ENCODE measurements around the gene ABCC8. TPM values are rescaled to one million over a fixed set of nuclear protein-coding genes. Genes with fewer than 3 reads are reported as not detected.
A peak's percentile ranks its signal among the peaks of the same experiment; 100 is the strongest.

ABCC8 gene
- total and polyA plus RNA-seq, 5 experiments from 2014 or later: not detected

DNA sequence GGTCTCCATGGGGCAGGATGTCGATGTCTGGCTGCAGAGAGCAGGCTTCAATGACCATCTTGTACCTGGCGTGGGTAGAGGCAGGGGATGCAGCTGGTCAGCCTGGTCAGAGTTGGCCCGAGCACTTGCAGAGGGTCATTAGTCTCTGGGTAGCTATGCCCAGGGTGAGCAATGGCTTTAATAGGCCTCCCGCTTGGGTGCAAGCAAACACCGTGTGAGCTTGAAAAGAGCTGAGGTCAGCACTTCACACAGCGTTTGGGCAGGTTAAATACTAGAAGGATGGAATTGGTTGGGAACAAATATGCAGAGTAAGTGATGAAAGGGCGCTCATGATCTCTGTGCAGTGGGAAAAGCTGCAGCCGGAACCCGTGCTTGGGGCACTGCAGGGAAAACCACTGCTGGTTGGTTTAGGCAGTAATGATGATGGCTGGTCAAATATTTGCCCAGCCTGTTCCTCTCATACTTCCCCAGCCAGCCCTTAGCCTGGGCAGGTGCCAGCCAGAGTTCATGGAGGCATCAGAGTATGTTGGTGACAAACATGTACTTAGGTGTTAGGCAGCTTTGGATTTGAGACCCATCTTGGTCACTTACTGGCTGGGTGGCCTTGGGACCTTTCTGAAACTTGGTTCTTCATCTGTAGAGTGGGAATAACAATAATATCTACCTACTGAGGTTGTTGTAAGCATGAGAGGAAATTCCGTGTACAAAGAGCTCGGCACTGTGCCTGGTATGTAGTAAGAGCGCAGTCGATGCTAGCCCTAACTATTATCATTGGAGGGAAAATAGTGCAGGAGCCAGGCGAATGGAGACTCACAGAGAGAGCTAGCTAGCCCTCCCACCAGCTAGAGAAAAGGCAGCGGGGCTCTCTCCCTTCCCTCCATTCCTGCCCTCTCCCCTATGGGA lies 63.0 kb downstream of the ABCC8 start:
- Mint-ChIP-seq H3K27me3 (peaks cover 16 to 31% (median 25%) of the 10 kb centered on the region in 5 donors), H3K36me3 (no peaks in the 10 kb centered on the region), H3K27ac (no peak overlapping the region), H3K9me3 (no peaks in the 10 kb centered on the region), H3K4me1 (peaks cover 0 to 6% (median 5%) of the 10 kb centered on the region in 4 donors), H3K4me3 (no peak overlapping the region)
- ATAC-seq (no peak), DNase-seq (no peak)
- POLR2A ChIA-PET: no interaction called here

DNA sequence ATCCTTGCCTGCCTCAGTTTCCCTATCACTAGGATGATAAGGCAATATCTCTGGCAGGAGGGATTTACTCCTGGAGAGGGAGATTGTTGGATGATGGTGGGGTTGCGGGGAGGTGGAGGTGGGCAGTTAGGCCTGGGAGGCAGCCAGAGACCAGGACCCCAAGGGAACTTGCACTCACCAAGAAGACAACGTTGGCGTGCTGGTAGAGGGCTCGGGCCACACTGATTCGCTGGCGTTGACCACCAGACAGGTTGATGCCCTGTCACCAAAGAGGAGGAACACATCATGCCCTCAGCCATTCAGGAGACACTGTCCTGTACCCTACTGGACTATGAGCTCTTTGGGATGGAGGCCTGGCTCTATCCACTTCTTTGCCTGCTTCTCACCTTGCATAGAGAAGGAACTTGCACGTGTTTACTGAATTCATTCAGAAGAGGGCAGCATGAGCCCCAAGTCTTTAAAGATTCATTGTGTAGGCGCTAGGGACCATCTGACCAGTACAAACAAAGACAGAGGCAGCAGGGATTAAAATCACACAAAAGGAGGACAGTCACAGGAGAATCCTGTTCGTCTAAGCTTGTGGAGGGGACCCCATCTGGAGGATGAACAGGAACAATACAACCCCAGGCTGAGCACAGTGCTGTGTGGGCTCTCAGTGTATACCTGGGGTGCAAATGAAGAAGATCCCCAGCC lies 64.0 kb downstream of the ABCC8 start:
- Mint-ChIP-seq H3K27me3 (peaks cover 12 to 26% (median 22%) of the 10 kb centered on the region in 5 donors), H3K36me3 (no peaks in the 10 kb centered on the region), H3K9me3 (no peaks in the 10 kb centered on the region), H3K27ac (no peak overlapping the region), H3K4me3 (no peak overlapping the region), H3K4me1 (peaks cover 0 to 6% (median 5%) of the 10 kb centered on the region in 4 donors)
- no peak for ATAC-seq
- POLR2A ChIA-PET: no interaction called here
- DNase-seq: no peak

DNA sequence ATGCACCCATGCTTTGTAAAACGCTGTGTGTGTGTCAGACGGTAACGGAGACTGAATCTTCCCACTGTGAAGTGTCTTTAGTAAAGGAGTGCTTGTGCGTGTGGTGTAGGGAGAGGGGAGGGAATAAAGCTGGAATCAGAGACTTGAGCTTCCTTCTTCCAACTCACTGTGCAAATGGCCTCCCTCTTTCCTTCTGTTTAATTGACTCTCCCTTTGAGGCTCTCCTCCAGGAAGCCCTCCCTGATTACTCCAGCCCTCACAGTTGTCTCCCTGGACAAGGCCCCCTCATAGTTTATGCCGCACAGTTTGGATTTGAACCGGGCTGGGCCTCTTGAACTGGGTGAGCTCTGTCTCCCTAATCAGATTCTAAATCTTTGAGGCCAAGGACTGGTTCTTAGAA lies 65.2 kb downstream of the ABCC8 start:
- peak overlapping the region in 1 of 10 donors; percentile 72 for H3K27ac Mint-ChIP-seq
- no peaks in the 10 kb centered on the region for H3K9me3 Mint-ChIP-seq
- DNase-seq (no peak), ATAC-seq (no peak)
- H3K27me3 Mint-ChIP-seq: peaks cover 8 to 17% (median 15%) of the 10 kb centered on the region in 5 donors
- H3K4me1 Mint-ChIP-seq: peaks cover 0 to 6% (median 5%) of the 10 kb centered on the region in 4 donors
- POLR2A ChIA-PET: no interaction called here
- H3K4me3 Mint-ChIP-seq: no peak overlapping the region
- no peaks in the 10 kb centered on the region for H3K36me3 Mint-ChIP-seq

DNA sequence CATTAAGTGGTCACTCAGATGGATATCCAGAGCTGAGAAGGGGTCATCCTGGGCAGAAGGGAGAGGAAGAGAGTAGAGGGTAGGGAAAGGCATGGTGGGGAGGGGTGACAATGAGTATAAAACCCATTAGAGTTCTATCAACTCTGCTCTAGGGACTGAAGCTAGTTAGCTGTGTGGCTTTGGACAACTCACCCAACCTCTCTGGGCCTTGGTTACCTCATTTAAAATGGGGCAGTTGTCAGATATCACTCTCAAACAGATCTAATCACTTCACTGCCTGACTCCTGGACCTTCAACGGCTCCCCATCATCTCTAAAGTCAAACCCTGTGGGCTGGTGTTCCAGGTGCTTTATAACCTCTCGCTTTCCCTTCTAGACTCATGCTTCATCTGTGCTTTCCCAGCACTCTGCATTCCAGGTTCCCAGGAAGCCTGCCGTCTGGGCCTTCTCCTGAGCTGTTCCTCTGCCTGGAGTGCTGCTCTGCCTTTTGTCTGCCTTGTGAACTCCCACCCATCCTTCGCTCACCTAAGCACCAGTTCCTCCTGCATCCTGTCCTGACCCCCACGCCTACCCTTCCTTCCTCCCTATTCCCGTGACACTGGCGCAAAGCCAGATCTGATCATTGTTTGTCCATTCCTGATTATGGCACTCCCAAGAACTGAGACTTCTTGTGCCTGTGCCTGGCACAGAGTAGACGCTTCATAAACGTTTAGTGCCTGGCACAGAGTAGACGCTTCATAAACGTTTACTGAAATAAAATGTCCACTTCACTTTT lies 65.9 kb downstream of the ABCC8 start:
- peaks cover 0 to 6% (median 5%) of the 10 kb centered on the region in 4 donors for H3K4me1 Mint-ChIP-seq
- POLR2A ChIA-PET: no interaction called here
- no peak for DNase-seq
- no peak overlapping the region for H3K27ac Mint-ChIP-seq
- H3K9me3 Mint-ChIP-seq: no peaks in the 10 kb centered on the region
- ATAC-seq: no peak
- H3K4me3 Mint-ChIP-seq: no peak overlapping the region
- H3K36me3 Mint-ChIP-seq: no peaks in the 10 kb centered on the region
- H3K27me3 Mint-ChIP-seq: peaks cover 5 to 13% (median 11%) of the 10 kb centered on the region in 5 donors

DNA sequence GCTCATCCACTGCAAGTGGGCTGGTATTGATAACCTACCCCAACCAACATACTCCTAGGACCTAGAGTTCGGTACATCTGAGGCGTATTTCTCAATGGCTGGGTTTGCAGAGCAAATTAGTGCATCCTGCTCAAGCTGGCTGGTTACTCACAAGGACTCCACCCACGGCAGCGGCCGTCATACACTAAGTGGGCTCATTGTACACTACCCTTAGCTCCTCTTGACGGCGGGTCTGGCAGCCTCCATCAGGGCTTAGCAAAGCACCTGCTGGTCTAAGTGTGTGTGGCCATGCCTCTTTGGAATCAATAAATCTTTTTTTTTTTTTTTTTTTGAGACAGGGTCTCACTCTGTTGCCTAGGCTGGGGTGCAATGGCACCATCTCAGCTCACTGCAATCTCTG lies 68.0 kb downstream of the ABCC8 start:
- Mint-ChIP-seq H3K9me3 (no peaks in the 10 kb centered on the region), H3K4me3 (no peak overlapping the region), H3K27me3 (peaks cover 4 to 10% (median 7%) of the 10 kb centered on the region in 5 donors), H3K27ac (peak overlapping the region in 1 of 10 donors; percentile 20), H3K36me3 (no peaks in the 10 kb centered on the region), H3K4me1 (peaks cover 0 to 3% (median 0%) of the 10 kb centered on the region in 4 donors)
- POLR2A ChIA-PET: interaction anchor here (0.6 kb wide), 2 partner anchors 191 to 259 kb away, joined by 3 to 4 read pairs; no protein-coding TSS in a partner anchor
- ATAC-seq (no peak), DNase-seq (no peak)

DNA sequence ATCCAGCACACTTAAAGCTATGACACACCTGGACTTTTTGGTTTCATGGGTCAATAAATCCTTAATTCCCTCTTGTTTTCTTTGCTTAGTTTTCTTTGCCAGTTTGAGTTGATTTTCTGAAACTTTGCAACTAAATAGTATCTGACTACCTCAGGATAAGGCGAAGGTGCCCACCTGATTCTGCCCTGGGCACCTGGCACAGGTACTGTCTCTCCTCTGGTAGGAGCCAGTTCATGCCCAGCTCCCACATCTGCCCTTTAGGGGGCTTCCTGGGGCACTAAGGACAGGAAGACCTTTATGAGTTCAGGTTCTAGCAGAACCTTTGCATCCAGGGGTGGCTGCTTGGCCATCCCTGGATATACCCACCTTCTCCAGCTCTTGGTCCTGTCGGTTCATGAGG lies 68.6 kb downstream of the ABCC8 start:
- POLR2A ChIA-PET: interaction anchor here (0.6 kb wide), 1 partner anchor 258 kb away, joined by 4 read pairs; no protein-coding TSS in a partner anchor
- H3K36me3 Mint-ChIP-seq: no peaks in the 10 kb centered on the region
- no peak overlapping the region for H3K4me3 Mint-ChIP-seq
- no peaks in the 10 kb centered on the region for H3K9me3 Mint-ChIP-seq
- no peak for ATAC-seq
- no peak for DNase-seq
- H3K4me1 Mint-ChIP-seq: peaks cover 0 to 3% (median 0%) of the 10 kb centered on the region in 4 donors
- peaks cover 0 to 9% (median under 1%) of the 10 kb centered on the region in 5 donors for H3K27me3 Mint-ChIP-seq
- H3K27ac Mint-ChIP-seq: peak overlapping the region in 1 of 10 donors; percentile 4

DNA sequence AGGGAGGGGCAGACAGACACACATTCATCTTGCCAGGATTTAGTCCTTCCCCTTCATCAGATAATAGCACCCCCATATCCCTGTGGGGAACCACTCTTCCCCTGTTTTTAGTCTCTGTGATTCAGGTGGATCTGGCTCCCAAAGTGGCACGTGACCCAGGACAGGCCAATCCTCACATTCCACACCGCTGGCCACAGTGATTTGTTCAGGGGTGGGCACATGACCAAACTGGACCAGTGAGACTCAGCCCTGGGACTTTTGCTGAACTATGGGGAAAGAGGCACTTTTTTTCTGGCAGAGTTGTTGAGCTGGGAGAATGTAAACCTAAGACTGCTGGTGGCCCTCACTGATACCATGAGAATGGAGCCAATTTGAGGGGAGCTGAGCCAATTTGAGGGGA lies 69.1 kb downstream of the ABCC8 start:
- no peak for DNase-seq

DNA sequence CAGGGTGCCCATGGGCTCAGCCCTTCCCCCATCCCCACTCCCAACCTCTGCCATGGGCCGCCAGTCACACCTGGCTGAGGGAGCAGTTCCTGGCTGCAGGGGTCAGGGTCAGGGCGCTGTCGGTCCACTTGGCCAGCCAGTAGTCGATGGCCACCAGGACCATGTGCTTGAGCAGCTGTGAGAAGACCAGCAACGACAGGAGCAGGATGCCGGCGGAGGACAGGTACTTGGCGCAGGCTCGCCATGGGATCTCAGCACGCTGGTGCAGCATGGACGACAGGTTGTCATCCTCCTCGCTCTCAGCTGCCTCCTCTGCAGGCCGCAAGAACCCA lies 69.9 kb downstream of the ABCC8 start:
- POLR2A ChIA-PET: no interaction called here
- DNase-seq (no peak), ATAC-seq (no peak)
- Mint-ChIP-seq H3K9me3 (no peaks in the 10 kb centered on the region), H3K4me3 (no peak overlapping the region), H3K27ac (no peak overlapping the region), H3K36me3 (no peaks in the 10 kb centered on the region), H3K27me3 (peaks cover 0 to 5% (median 0%) of the 10 kb centered on the region in 5 donors), H3K4me1 (peaks cover 0 to 3% (median 0%) of the 10 kb centered on the region in 4 donors)

More for the DNA sequence above, 69.1 kb downstream of the ABCC8 start:
- no peak for ATAC-seq
- no peaks in the 10 kb centered on the region for H3K36me3 Mint-ChIP-seq
- no peaks in the 10 kb centered on the region for H3K9me3 Mint-ChIP-seq
- POLR2A ChIA-PET: no interaction called here
- no peak overlapping the region for H3K4me3 Mint-ChIP-seq
- peak overlapping the region in 1 of 10 donors; percentile 31 for H3K27ac Mint-ChIP-seq
- H3K27me3 Mint-ChIP-seq: peaks cover 0 to 6% (median 0%) of the 10 kb centered on the region in 5 donors
- H3K4me1 Mint-ChIP-seq: peaks cover 0 to 3% (median 0%) of the 10 kb centered on the region in 4 donors

DNA sequence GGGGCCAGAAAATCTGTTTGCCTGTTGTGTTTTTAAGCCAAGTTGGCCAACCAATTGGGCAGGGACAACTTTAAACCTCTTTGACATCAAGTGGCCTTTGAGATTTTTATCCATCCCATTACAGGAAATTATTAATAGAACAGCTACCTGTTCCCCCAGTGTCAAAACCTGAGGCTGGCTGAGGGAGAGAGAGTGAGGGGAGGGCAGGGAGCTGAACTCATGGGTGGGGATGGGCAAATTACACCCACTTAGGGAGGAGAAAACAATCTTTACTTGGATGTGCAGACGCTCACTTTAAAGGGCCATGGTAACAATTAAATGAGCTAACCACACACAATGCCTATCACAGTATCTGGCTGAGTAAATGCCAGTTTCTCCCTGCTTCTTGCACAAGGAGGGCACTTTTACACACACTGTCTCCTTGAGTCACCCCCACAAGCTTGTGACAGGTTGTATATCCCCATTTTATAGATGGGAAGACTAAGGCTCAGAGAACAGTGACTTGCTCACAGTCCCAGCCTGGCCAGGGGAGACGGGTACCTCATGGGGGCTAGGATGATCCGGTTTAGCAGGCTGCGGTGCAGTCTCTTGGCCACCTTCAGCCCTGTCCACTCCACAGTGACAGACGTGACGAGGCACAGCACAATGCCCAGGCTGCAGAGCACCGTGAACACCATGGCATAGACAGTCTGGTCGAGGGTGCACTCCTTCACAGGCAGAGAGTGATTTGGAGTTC lies 70.4 kb downstream of the ABCC8 start:
- H3K27me3 Mint-ChIP-seq: peaks cover 0 to 5% (median 0%) of the 10 kb centered on the region in 5 donors
- POLR2A ChIA-PET: no interaction called here
- H3K36me3 Mint-ChIP-seq: no peaks in the 10 kb centered on the region
- DNase-seq: no peak
- H3K4me3 Mint-ChIP-seq: no peak overlapping the region
- no peaks in the 10 kb centered on the region for H3K4me1 Mint-ChIP-seq
- no peak for ATAC-seq
- H3K27ac Mint-ChIP-seq: no peak overlapping the region
- no peaks in the 10 kb centered on the region for H3K9me3 Mint-ChIP-seq

DNA sequence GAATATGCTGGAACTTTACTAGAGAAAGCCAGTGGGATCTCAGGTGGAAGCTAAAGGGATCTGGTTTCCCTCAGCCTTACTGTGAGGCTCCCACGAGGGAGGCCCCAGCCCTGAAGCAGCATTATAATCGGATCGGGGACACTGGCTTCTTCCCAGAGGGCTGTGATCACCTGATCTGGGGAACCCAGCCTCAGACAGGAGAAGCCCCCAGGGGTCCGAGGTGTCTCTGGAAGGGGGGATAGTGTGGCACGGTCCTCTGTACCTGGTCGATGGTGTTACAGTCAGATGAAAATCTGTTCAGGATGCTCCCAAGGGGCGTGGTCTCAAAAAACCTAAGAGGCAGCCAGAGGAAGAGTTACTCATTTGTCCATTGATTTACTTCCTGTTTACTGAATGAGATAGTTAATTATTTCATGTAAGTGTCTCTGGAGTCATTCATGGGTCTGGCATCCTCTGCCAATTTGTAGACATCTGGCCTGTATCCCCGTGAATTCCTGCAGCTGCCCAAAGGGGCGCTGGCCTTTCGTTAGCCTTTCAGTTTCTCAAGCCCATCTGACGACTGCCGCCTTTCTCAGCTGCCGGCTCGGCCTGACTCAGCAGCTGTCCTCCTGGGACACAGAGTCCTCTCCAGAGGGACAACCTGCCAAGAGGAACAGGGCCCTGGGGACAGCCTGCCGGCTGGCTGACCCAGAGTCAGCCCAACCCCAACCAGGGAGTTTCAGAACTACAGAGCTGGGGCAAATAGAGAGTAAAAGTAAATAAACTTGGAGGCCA lies 71.2 kb downstream of the ABCC8 start:
- Mint-ChIP-seq H3K4me1 (peaks cover 0 to 7% (median 0%) of the 10 kb centered on the region in 4 donors), H3K27ac (no peak overlapping the region), H3K4me3 (no peak overlapping the region), H3K36me3 (no peaks in the 10 kb centered on the region), H3K9me3 (no peaks in the 10 kb centered on the region), H3K27me3 (no peaks in the 10 kb centered on the region)
- DNase-seq (no peak), ATAC-seq (no peak)
- POLR2A ChIA-PET: no interaction called here

DNA sequence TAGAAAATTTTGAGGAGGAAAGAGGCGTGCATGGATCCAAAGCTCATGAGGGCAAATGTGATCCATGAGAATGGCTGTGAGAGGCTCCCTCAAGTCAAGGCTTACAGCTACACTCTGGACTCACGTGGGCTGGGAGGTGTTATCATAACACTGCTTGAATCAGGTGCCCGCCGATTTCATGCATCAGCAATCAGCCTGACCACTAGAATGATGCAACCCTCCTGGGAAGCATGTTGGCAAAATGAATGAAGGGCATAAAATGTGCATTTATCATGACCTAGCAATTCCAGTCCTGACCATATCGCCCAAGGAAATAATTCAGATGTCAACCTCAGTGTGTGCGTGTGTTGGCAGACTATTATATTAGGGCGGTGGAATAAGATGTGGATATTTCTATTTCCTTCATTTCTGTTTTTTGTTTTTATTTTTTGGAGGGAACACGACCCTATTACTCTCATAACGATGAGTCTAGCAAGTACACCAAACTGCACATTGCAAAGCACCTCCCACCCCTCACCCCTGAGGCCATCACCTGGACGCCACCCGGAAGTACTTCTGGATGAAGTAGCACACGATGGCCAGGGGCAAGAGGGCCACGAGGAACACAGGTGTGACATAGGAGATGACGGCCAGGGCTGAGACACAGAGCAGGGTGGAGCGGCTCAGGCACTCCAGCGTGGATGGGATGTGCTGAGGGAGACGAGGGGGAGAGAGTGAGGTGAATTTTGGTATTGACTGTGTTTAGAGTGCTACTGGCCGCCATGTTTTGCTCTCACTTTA lies 72.5 kb downstream of the ABCC8 start:
- Mint-ChIP-seq H3K27me3 (no peaks in the 10 kb centered on the region), H3K4me3 (no peak overlapping the region), H3K36me3 (no peaks in the 10 kb centered on the region), H3K9me3 (no peaks in the 10 kb centered on the region), H3K27ac (no peak overlapping the region), H3K4me1 (peaks cover 0 to 12% (median 0%) of the 10 kb centered on the region in 4 donors)
- ATAC-seq (no peak), DNase-seq (no peak)
- POLR2A ChIA-PET: no interaction called here
